WTC11 (cell line): ENCODE results near the gene GRIN3B. TPM values are rescaled to one million over a fixed set of nuclear protein-coding genes. Genes with fewer than 3 reads are reported as not detected.
"Not testable (repeated sequence)": the region's sequence is repeated elsewhere in the genome, so short reads cannot be mapped to it uniquely, and the experiment has no call there.

Experiments
- ATAC-seq: fragments of 200-7000 bp; cut with Tn5 transposase; 2 replicates; pipeline ENCODE4 v1.10.0; 2021; ENCODE audit warnings: mild to moderate bottlenecking, moderate library complexity
- CTCF ChIA-PET: fragments of 300-600 bp; sonication (Branson Sonifier 250); formaldehyde crosslinking; loops from one replicate; lab custom pipeline; 2021; ENCODE audit warnings: antibody characterized with exemption; lab: Charles Lee
- POLR2A ChIA-PET: fragments of 350-600 bp; sonication (Branson Sonifier 250); formaldehyde crosslinking; loops from one replicate; lab custom pipeline; 2021; ENCODE audit warnings: antibody characterized with exemption; lab: Charles Lee
- DNase-seq: peaks from one replicate; pipeline ENCODE4 v3.0.0; 2021; ENCODE audit warnings: low spot score
- H3K27ac Mint-ChIP-seq: 2 replicates; pipeline ENCODE4 v1.8.0; 2021; ENCODE audit warnings: mixed read lengths
- H3K27me3 Mint-ChIP-seq: 2 replicates; pipeline ENCODE4 v1.8.0; 2021; ENCODE audit warnings: low read depth, mild to moderate bottlenecking, moderate library complexity, mixed read lengths
- H3K36me3 Mint-ChIP-seq: 2 replicates; pipeline ENCODE4 v1.8.0; 2021; ENCODE audit warnings: mixed read lengths
- H3K4me1 Mint-ChIP-seq: 2 replicates; pipeline ENCODE4 v1.8.0; 2022; ENCODE audit warnings: mixed read lengths
- H3K4me3 Mint-ChIP-seq: 2 replicates; pipeline ENCODE4 v1.8.0; 2021; ENCODE audit warnings: mild to moderate bottlenecking, moderate library complexity, mixed read lengths
- H3K9me3 Mint-ChIP-seq: 2 replicates; pipeline ENCODE4 v1.8.0; 2021; ENCODE audit warnings: mixed read lengths
- CDX4 ChIP-seq: fragments of 250-450 bp; sonication (Bioruptor Pico); IDR thresholded peaks from 2 replicates; pipeline ENCODE4 v1.9.0; 2021; ENCODE audit warnings: moderate library complexity, mild to moderate bottlenecking, inconsistent platforms, borderline replicate concordance
- CTCF ChIP-seq: fragments of 200-600 bp; IDR thresholded peaks from 2 replicates; pipeline ENCODE4 v1.8.0; 2022; ENCODE audit warnings: antibody characterized with exemption
- E2F5 ChIP-seq: sonication (generic); formaldehyde crosslinking; IDR thresholded peaks from 2 replicates; pipeline ENCODE4 v1.8.1; 2022; ENCODE audit warnings: mild to moderate bottlenecking, moderate library complexity, missing genetic modification reagents
- FOXK1 ChIP-seq: sonication (generic); formaldehyde crosslinking; IDR thresholded peaks from 2 replicates; pipeline ENCODE4 v1.8.0; 2022; ENCODE audit warnings: mild to moderate bottlenecking, moderate library complexity, missing genetic modification reagents
- FOXP4 ChIP-seq: sonication (generic); formaldehyde crosslinking; IDR thresholded peaks from 2 replicates; pipeline ENCODE4 v1.8.0; 2022; ENCODE audit warnings: mild to moderate bottlenecking, missing genetic modification reagents
- JUN ChIP-seq: sonication (generic); formaldehyde crosslinking; IDR thresholded peaks from 2 replicates; pipeline ENCODE4 v1.8.0; 2023; ENCODE audit warnings: mild to moderate bottlenecking, missing genetic modification reagents
- MLX ChIP-seq: sonication (generic); formaldehyde crosslinking; IDR thresholded peaks from 2 replicates; pipeline ENCODE4 v1.8.1; 2023; ENCODE audit warnings: mild to moderate bottlenecking, missing genetic modification reagents, moderate library complexity
- NFYB ChIP-seq: sonication (generic); formaldehyde crosslinking; conservative IDR thresholded peaks from 2 replicates; pipeline ENCODE4 v1.8.0; 2022; ENCODE audit warnings: low read depth, missing genetic modification reagents
- USF2 ChIP-seq: sonication (generic); formaldehyde crosslinking; IDR thresholded peaks from 2 replicates; pipeline ENCODE4 v1.8.1; 2023; ENCODE audit warnings: mild to moderate bottlenecking, missing genetic modification reagents, moderate library complexity
- ZNF121 ChIP-seq: sonication (generic); formaldehyde crosslinking; IDR thresholded peaks from 2 replicates; pipeline ENCODE4 v1.8.0; 2023; ENCODE audit warnings: missing genetic modification reagents
- ZNF671 ChIP-seq: fragments of 250-450 bp; sonication (Bioruptor Pico); IDR thresholded peaks from 2 replicates; pipeline ENCODE4 v1.8.0; 2021; ENCODE audit warnings: mild to moderate bottlenecking
- total RNA-seq: library from RNA; stranded (reverse); gene quantifications from 3 replicates; pipeline ENCODE4 v1.2.3, GENCODE V29; 2021

GRIN3B gene
- total RNA-seq, 1 experiment from 2014 or later = 1.9 TPM

- no peak for TF ChIP-seq CTCF
- TF ChIP-seq JUN (CRISPR knock-in tag) = no peak
- peak; percentile 64 for TF ChIP-seq FOXP4 (CRISPR knock-in tag)
- TF ChIP-seq USF2 (CRISPR knock-in tag) = peak; percentile 36; the same call in 1 of the 2 replicates
- no peak for TF ChIP-seq E2F5 (CRISPR knock-in tag)
- no peak for TF ChIP-seq CDX4
- TF ChIP-seq MLX (CRISPR knock-in tag) = no peak
- peak; percentile 89 for TF ChIP-seq FOXK1
- peak; percentile 35; the same call in 1 of the 2 replicates for TF ChIP-seq NFYB (CRISPR knock-in tag)
- no peak for TF ChIP-seq ZNF671 (CRISPR knock-in tag)
- TF ChIP-seq ZNF121 (CRISPR knock-in tag) = no peak
Measured at GRCh38 chr19:1020868-1021425, 20.7 kb downstream of the GRIN3B start, which contains the start of gene TMEM259 (continued).

- not testable (repeated sequence) for H3K27me3 Mint-ChIP-seq
- 0 out of 2 replicates have a peak, but pooled peaks have one; percentile 38 for TF ChIP-seq ZNF121 (CRISPR knock-in tag)
- TF ChIP-seq, all 79 proteins: peak for 1; not testable (repeated sequence) for 78
- H3K27ac Mint-ChIP-seq, DNase-seq, POLR2A ChIA-PET, CTCF ChIA-PET, H3K4me1 Mint-ChIP-seq, H3K36me3 Mint-ChIP-seq, ATAC-seq, H3K9me3 Mint-ChIP-seq, H3K4me3 Mint-ChIP-seq: not testable (repeated sequence)
Measured at GRCh38 chr19:1023883-1024188, 23.6 kb downstream of the GRIN3B start.

- CTCF ChIA-PET = interaction anchor here (1.1 to 4.3 kb wide), 2 partner anchors 14 to 219 kb away, joined by 8 to 27 read pairs; partner anchors contain the start of gene ABCA7
- H3K27me3 Mint-ChIP-seq, H3K27ac Mint-ChIP-seq: not testable (repeated sequence)
Measured at GRCh38 chr19:1025080-1025479, 24.9 kb downstream of the GRIN3B start.

More at GRCh38 chr19:1025080-1025479, 24.9 kb downstream of the GRIN3B start:
- not testable (repeated sequence) for ATAC-seq, H3K36me3 Mint-ChIP-seq, DNase-seq, H3K9me3 Mint-ChIP-seq, H3K4me1 Mint-ChIP-seq, H3K4me3 Mint-ChIP-seq
- POLR2A ChIA-PET = interaction anchor here (0.8 to 6.8 kb wide), 4 partner anchors 12 to 241 kb away, joined by 3 to 70 read pairs (median 9); partner anchors contain the start of gene ABCA7
